Smooth muscle cell (in vitro differentiated cells): ENCODE measurements around the gene FAM20C. TPM values are rescaled to one million over a fixed set of nuclear protein-coding genes. Genes with fewer than 3 reads are reported as not detected.

Experiments
- DNase-seq: peaks from one replicate; lab custom pipeline; 2025; ENCODE audit not compliant: unreplicated experiment; lab: John Stamatoyannopoulos, UW
- H2AFZ ChIP-seq: fragments of 200-600 bp; sonication (generic); 2 replicates; pipeline ENCODE4 v1.6.0; 2016; ENCODE audit warnings: antibody characterized with exemption, low read depth, mild to moderate bottlenecking
- H3F3A ChIP-seq: fragments of 200-600 bp; sonication (generic); 2 replicates; pipeline ENCODE4 v1.6.0; 2017; ENCODE audit warnings: antibody characterized with exemption, low read depth
- H3K27ac ChIP-seq: fragments of 200-600 bp; sonication (generic); 2 replicates; pipeline ENCODE4 v1.5.1; 2016; ENCODE audit warnings: low read depth, mild to moderate bottlenecking
- H3K27me3 ChIP-seq: fragments of 200-600 bp; sonication (generic); 2 replicates; pipeline ENCODE4 v1.6.1; 2016; ENCODE audit warnings: low read depth, mild to moderate bottlenecking
- H3K36me3 ChIP-seq: fragments of 200-600 bp; sonication (generic); 2 replicates; pipeline ENCODE4 v1.5.1; 2016; ENCODE audit warnings: low read depth
- H3K4me1 ChIP-seq: fragments of 200-600 bp; sonication (generic); 2 replicates; pipeline ENCODE4 v1.5.1; 2016; ENCODE audit warnings: low read depth
- H3K4me2 ChIP-seq: fragments of 200-600 bp; sonication (generic); 2 replicates; pipeline ENCODE4 v1.6.0; 2016; ENCODE audit warnings: mild to moderate bottlenecking
- H3K4me3 ChIP-seq: fragments of 200-600 bp; sonication (generic); 2 replicates; pipeline ENCODE4 v1.5.1; 2016; ENCODE audit warnings: mild to moderate bottlenecking
- H3K79me2 ChIP-seq: fragments of 200-600 bp; sonication (generic); 2 replicates; pipeline ENCODE4 v1.6.0; 2016; ENCODE audit warnings: low read depth, mild to moderate bottlenecking
- H3K9ac ChIP-seq: fragments of 200-600 bp; sonication (generic); 2 replicates; pipeline ENCODE4 v1.6.0; 2016; ENCODE audit warnings: low read depth
- H3K9me3 ChIP-seq: fragments of 200-600 bp; sonication (generic); replicated peaks from 2 replicates; pipeline ENCODE4 v1.5.1; 2016; ENCODE audit warnings: low read depth
- H4K20me1 ChIP-seq: fragments of 200-600 bp; sonication (generic); 2 replicates; pipeline ENCODE4 v1.6.0; 2016; ENCODE audit warnings: low read depth
- CTCF ChIP-seq: fragments of 200-600 bp; sonication (generic); IDR thresholded peaks from 2 replicates; pipeline ENCODE4 v1.5.1; 2017; ENCODE audit warnings: borderline replicate concordance, mild to moderate bottlenecking, antibody characterized with exemption; ENCODE audit not compliant: insufficient read depth, poor library complexity, severe bottlenecking
- WGBS: methylation state at CpG from one replicate; pipeline ENCODE4 v1.1.7; 2016; ENCODE audit warnings: low lambda C conversion rate; 5-methylcytosine and 5-hydroxymethylcytosine counted together
- polyA plus RNA-seq: library from polyadenylated mRNA; unstranded; fragments of >200 nt; fragmentation: Nextera tagmentation; extraction: Ambion mirVana; gene quantifications from 2 replicates; pipeline ENCODE4 v1.2.1, GENCODE V29; 2016
- total RNA-seq: library from RNA; depleted of rRNA; stranded (reverse); fragments of >200 nt; gene quantifications from 2 replicates; pipeline ENCODE4 v1.2.3, GENCODE V29; 2014

Gene FAM20C
- total and polyA plus RNA-seq, 2 experiments from 2014 or later, result 5.6 to 6.2 TPM

- Histone ChIP-seq H3K36me3 (no peaks in the 10 kb centered on the region), H3K79me2 (no peaks in the 10 kb centered on the region), H3K4me3 (no peak within 1 kb of the TSS), H4K20me1 (no peaks in the 10 kb centered on the region), H3K27ac (no peak within 1 kb of the TSS), H3K9ac (no peak within 1 kb of the TSS), H3K27me3 (no peaks in the 10 kb centered on the region), H3K4me1 (no peaks in the 10 kb centered on the region), H2AFZ (no peak within 1 kb of the TSS), H3K4me2 (no peak within 1 kb of the TSS), H3F3A (no peaks in the 10 kb centered on the region), H3K9me3 (no peaks in the 10 kb centered on the region)
- 97% methylated on average over 52 of the region's 79 CpGs for WGBS
- no peak for TF ChIP-seq CTCF
- no peak for DNase-seq
Measured at GRCh38 chr7:289756-290553, 97.6 kb downstream of the FAM20C start, which contains the start of gene FOXL3. TSS of gene FOXL3 (plus strand) at chr7:290170. CDS start at chr7:290170, 0 bp downstream.

GRCh38 chr7:290554-291372 lies 98.4 kb downstream of the FAM20C start:
- no peak for TF ChIP-seq CTCF
- no peak overlapping the region for H3K27ac ChIP-seq
- 99% methylated on average over 48 of the region's 102 CpGs for WGBS

GRCh38 chr7:291373-292092 lies 99.2 kb downstream of the FAM20C start:
- H3K27me3 ChIP-seq, result no peaks in the 10 kb centered on the region

More at GRCh38 chr7:290554-291372, 98.4 kb downstream of the FAM20C start:
- H3K36me3 ChIP-seq, result no peaks in the 10 kb centered on the region
- no peaks in the 10 kb centered on the region for H3K4me1 ChIP-seq
- no peak overlapping the region for H3K4me3 ChIP-seq
- no peaks in the 10 kb centered on the region for H3K79me2 ChIP-seq
- no peaks in the 10 kb centered on the region for H3K27me3 ChIP-seq
- DNase-seq, result no peak
- no peaks in the 10 kb centered on the region for H4K20me1 ChIP-seq
- H2AFZ ChIP-seq, result no peak overlapping the region
- no peaks in the 10 kb centered on the region for H3F3A ChIP-seq
- no peak overlapping the region for H3K9ac ChIP-seq
- H3K9me3 ChIP-seq, result no peaks in the 10 kb centered on the region
- H3K4me2 ChIP-seq, result no peak overlapping the region

More at GRCh38 chr7:291373-292092, 99.2 kb downstream of the FAM20C start:
- no peak overlapping the region for H2AFZ ChIP-seq
- no peaks in the 10 kb centered on the region for H3K9me3 ChIP-seq
- no peak overlapping the region for H3K27ac ChIP-seq
- H3F3A ChIP-seq, result no peaks in the 10 kb centered on the region
- H3K4me2 ChIP-seq, result no peak overlapping the region
- H3K36me3 ChIP-seq, result no peaks in the 10 kb centered on the region
- WGBS, result 87% methylated on average over 20 of the region's 21 CpGs
- H3K9ac ChIP-seq, result no peak overlapping the region
- no peaks in the 10 kb centered on the region for H3K79me2 ChIP-seq
- H4K20me1 ChIP-seq, result no peaks in the 10 kb centered on the region
- no peak for DNase-seq
- H3K4me3 ChIP-seq, result no peak overlapping the region
- TF ChIP-seq CTCF, result no peak
- H3K4me1 ChIP-seq, result no peaks in the 10 kb centered on the region
